ENCODE data around the gene CNTNAP1. TPM values are rescaled to one million over a fixed set of nuclear protein-coding genes. Genes with fewer than 3 reads are reported as not detected.

The CNTNAP1 gene
- total RNA-seq, 1 donor from 2014 or later: 21.3 TPM

DNA sequence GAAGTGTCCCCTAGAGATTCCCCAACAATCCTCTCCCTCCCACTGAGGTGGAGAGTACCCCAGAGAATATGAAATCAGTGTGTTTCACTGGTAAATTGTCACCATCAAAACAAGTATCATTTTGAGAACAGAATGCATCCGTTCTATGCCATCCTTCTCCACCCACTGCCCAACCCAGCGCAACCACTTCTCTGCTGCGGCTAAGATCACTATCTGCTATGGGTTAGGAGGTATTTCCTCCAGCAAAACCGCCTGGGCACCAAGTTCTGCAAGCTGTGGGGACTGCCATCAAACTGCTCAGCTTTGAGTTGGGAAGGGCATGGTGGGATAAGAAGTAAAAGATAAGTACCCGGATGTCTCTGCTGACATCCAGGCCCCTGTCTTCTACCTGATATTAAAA is 24.4 kb downstream of the CNTNAP1 start:
- H3K27ac Mint-ChIP-seq: peak overlapping the region; percentile 94
- DNase-seq (no peak), ATAC-seq (ENCODE audit: low read depth) (peak; percentile 28)
- POLR2A ChIA-PET: interaction anchor here (0.6 to 2.2 kb wide), 9 partner anchors 27 to 934 kb away, joined by 3 to 11 read pairs (median 6); partner anchors contain the start of genes PLEKHH3, PSMC3IP, TUBG1 and VPS25
- peak overlapping the region; percentile 39 for H3K4me3 Mint-ChIP-seq
- TF ChIP-seq CTCF (IDR thresholded peaks at IDR 0.05): no peak
- peaks cover 61% of the 10 kb centered on the region for H3K4me1 Mint-ChIP-seq
- CTCF ChIA-PET: interaction anchor here (0.6 to 0.9 kb wide), 2 partner anchors 16 to 27 kb away, joined by 3 to 4 read pairs; no protein-coding TSS in a partner anchor
- intact Hi-C loops (cut with micrococcal nuclease): loop anchor here (2.0 kb wide), 1 partner anchor 128 kb away; no protein-coding TSS in a partner anchor
- H3K9me3 Mint-ChIP-seq: no peaks in the 10 kb centered on the region
- H3K36me3 Mint-ChIP-seq (ENCODE audit: low read depth): peaks cover 80% of the 10 kb centered on the region
- no peaks in the 10 kb centered on the region for H3K27me3 Mint-ChIP-seq

DNA sequence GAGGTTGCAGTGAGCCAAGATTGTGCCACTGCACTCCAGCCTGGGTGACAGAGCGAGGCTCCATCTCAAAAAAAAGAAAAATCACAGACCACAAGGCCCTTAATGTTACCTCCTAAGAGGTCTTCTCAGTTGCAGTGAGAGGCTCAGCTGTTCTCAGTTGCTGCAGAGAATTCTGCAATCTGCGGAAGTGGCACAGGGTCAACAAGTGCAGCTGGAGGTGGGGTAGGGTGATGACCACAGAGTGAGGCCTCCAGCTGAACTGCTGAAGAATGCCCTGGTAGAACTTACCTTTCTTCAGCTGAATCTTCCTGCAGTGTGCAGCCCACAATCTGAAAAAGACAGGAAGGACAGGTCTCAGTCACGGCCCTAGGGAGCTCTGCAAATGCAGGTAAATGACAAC is 26.3 kb downstream of the CNTNAP1 start:
- peaks cover 45% of the 10 kb centered on the region for H3K4me1 Mint-ChIP-seq
- CTCF ChIA-PET: interaction anchor here (0.8 to 1.5 kb wide), 3 partner anchors 55 to 130 kb away, joined by 3 to 5 read pairs (median 3); no protein-coding TSS in a partner anchor
- intact Hi-C loops (cut with micrococcal nuclease): no loop called here
- H3K4me3 Mint-ChIP-seq: no peak overlapping the region
- H3K27me3 Mint-ChIP-seq: no peaks in the 10 kb centered on the region
- TF ChIP-seq CTCF (IDR thresholded peaks at IDR 0.05): no peak
- ATAC-seq (ENCODE audit: low read depth): no peak
- no peak overlapping the region for H3K27ac Mint-ChIP-seq
- H3K9me3 Mint-ChIP-seq: no peaks in the 10 kb centered on the region
- POLR2A ChIA-PET: interaction anchor here (0.6 kb wide), 1 partner anchor 68 kb away, joined by 6 read pairs; no protein-coding TSS in a partner anchor
- peaks cover 83% of the 10 kb centered on the region for H3K36me3 Mint-ChIP-seq (ENCODE audit: low read depth)
- DNase-seq: no peak

DNA sequence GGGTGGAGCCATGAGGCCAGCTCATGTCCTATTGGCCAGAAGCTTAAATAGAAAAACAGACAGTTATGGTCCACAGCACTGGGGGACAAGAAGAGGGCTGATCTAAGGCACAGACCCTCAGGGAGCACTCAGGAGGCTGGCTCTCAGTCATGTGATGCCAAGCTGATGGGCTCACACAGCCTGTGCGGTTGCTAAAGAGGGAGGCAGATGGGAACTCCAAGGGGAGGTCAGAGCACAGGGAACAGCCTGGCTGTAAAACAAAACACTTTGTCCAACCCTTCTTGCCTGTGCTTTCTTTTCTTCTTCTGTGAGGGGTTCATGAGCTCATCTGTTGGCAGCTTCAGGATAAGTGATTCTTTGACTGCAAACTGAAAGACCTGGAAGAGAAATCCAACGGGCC is 27.2 kb downstream of the CNTNAP1 start:
- DNase-seq: no peak
- POLR2A ChIA-PET: interaction anchor here (1.0 kb wide), 1 partner anchor 63 kb away, joined by 3 read pairs; the partner anchor contains the start of gene VPS25
- Mint-ChIP-seq H3K4me3 (no peak overlapping the region), H3K4me1 (peaks cover 36% of the 10 kb centered on the region), H3K27me3 (no peaks in the 10 kb centered on the region), H3K27ac (no peak overlapping the region), H3K9me3 (no peaks in the 10 kb centered on the region), H3K36me3 (ENCODE audit: low read depth) (peaks cover 84% of the 10 kb centered on the region)
- CTCF ChIA-PET: interaction anchor here (1.0 to 1.5 kb wide), 2 partner anchors 34 to 131 kb away, joined by 3 to 5 read pairs; no protein-coding TSS in a partner anchor
- ATAC-seq (ENCODE audit: low read depth): no peak
- no peak for TF ChIP-seq CTCF (IDR thresholded peaks at IDR 0.05)
- intact Hi-C loops (cut with micrococcal nuclease): no loop called here

DNA sequence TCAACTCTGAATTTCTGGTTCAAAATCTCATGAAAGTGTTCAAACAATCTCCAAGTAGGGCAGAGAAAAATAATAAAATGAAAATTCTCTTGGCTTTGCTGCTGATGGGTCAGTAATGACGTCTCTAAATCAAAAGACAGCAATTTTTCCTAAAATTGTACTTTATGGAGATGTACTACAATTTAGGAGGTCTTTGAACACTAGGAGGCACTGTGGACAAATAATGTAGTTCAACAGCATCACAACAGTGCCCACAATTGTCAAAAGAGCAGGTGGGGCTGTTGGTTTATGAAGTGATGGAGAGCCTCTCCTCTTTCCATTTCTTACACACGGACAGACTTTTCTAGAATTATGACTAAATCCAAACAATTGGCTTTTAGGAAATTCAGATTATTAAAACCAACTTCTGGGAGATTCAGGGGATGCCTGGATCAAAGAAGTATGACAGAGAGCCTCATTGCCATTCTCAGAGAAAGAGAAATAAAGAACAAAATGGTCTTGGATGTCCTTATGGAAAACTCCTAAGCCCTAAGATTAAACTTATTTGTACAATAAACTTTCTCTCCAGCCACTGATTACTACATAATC is 38.8 kb downstream of the CNTNAP1 start:
- POLR2A ChIA-PET: interaction anchor here (0.7 to 1.1 kb wide), 3 partner anchors 60 to 122 kb away, joined by 3 to 6 read pairs (median 4); no protein-coding TSS in a partner anchor
- no peak overlapping the region for H3K4me3 Mint-ChIP-seq
- CTCF ChIA-PET: interaction anchor here (0.9 to 2.6 kb wide), 3 partner anchors 42 to 103 kb away, joined by 3 to 22 read pairs (median 7); partner anchors contain the start of gene BECN1
- peak; percentile 73 for ATAC-seq (ENCODE audit: low read depth)
- H3K27me3 Mint-ChIP-seq: no peaks in the 10 kb centered on the region
- H3K27ac Mint-ChIP-seq: peak overlapping the region; percentile 20
- H3K9me3 Mint-ChIP-seq: no peaks in the 10 kb centered on the region
- peaks cover 2% of the 10 kb centered on the region for H3K4me1 Mint-ChIP-seq
- DNase-seq: no peak
- intact Hi-C loops (cut with micrococcal nuclease): loop anchor here (1.0 to 5.0 kb wide), 6 partner anchors 39 to 616 kb away; partner anchors contain the start of genes BECN1, CCR10 and CNTNAP1
- TF ChIP-seq CTCF (IDR thresholded peaks at IDR 0.05): no peak
- peaks cover 77% of the 10 kb centered on the region for H3K36me3 Mint-ChIP-seq (ENCODE audit: low read depth)

GRCh38 chr17:42723636-42724035 is 41.3 kb downstream of the CNTNAP1 start:
- Mint-ChIP-seq H3K9me3 (no peaks in the 10 kb centered on the region), H3K36me3 (ENCODE audit: low read depth) (peaks cover 67% of the 10 kb centered on the region), H3K4me3 (no peak overlapping the region), H3K27ac (no peak overlapping the region), H3K4me1 (peaks cover 2% of the 10 kb centered on the region), H3K27me3 (no peaks in the 10 kb centered on the region)
- CTCF ChIA-PET: interaction anchor here (1.4 kb wide), 1 partner anchor 146 kb away, joined by 8 read pairs; the partner anchor contains the start of gene PSMC3IP
- no peak for TF ChIP-seq CTCF (IDR thresholded peaks at IDR 0.05)
- intact Hi-C loops (cut with micrococcal nuclease): loop anchor here (5.0 kb wide), 2 partner anchors 41 to 614 kb away; partner anchors contain the start of genes CCR10 and CNTNAP1
- DNase-seq (no peak), ATAC-seq (ENCODE audit: low read depth) (no peak)
- POLR2A ChIA-PET: no interaction called here
